GM12801 (cell line): ENCODE data around the gene CDC42BPB.

Experiments
- TF ChIP-seq, protein P1 (sequence below): IDR thresholded peaks from one replicate; pipeline ENCODE4 v1.5.1; 2011; ENCODE audit warnings: control low read depth; ENCODE audit not compliant: insufficient read length; ENCODE audit errors: extremely low read depth

Gene CDC42BPB

DNA sequence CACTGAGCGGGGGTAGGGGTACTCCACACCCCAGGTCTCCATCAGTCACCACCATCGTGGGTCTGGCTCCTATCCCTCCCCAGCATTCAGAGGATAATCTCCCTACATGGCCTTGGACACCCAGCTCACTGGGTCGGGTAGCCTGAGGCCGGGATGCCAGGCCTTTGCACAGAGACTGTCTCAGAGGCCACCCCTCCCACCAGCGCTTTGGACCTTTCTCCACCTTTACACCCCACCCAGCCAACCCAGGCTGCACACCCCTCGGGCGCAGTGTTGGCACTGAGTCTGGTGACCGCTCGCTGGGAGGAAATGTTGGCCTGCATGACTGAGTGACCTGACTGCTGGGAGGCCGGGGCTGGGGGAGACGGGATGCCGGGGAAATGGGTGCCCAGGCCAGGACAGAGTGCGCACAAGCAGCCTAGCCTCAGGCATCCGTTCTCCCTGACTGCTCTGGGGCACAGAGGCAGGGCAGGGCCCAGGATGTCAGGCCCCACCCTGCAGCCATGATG, 16.1 kb upstream of the CDC42BPB start:
- TF ChIP-seq, protein P1, sequence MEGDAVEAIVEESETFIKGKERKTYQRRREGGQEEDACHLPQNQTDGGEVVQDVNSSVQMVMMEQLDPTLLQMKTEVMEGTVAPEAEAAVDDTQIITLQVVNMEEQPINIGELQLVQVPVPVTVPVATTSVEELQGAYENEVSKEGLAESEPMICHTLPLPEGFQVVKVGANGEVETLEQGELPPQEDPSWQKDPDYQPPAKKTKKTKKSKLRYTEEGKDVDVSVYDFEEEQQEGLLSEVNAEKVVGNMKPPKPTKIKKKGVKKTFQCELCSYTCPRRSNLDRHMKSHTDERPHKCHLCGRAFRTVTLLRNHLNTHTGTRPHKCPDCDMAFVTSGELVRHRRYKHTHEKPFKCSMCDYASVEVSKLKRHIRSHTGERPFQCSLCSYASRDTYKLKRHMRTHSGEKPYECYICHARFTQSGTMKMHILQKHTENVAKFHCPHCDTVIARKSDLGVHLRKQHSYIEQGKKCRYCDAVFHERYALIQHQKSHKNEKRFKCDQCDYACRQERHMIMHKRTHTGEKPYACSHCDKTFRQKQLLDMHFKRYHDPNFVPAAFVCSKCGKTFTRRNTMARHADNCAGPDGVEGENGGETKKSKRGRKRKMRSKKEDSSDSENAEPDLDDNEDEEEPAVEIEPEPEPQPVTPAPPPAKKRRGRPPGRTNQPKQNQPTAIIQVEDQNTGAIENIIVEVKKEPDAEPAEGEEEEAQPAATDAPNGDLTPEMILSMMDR = no peak

DNA sequence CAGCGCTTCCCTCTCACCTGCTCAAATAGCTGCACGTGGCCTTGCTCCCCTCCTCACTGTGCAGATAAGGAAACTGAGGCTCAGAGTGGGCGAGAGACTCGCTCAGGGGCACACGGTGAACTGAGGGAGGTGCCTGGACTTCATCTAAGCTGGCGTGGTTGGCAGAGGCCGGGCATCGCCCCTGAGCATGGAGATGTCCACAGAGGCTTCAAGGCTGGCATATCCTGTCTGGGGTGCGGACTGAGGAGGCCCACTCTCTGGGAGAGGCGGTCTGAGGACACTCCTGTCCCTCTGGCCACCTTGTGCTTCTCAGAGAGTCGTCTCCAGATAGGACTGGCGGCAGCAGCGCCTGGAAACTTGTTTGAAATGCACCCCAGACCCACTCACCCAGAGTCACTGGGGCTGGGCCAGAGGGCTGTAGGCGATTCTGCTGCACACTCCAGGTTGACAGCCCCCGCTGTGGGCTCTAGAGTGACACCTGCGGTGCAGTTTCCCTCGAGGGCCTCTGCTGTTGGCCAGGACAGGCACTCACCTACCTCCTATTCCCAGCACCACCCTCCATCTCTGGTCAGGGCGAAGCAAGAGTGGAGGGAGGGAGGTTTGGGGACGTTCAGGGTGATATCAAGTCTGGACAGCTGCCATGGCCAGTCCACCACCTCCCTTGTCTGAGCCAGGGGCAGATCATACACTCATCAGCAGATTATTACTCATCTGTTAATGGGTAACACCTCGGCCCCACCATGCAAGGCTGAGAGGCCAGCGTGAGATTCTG, 15.4 kb upstream of the CDC42BPB start:
- TF ChIP-seq, protein P1 = no peak

DNA sequence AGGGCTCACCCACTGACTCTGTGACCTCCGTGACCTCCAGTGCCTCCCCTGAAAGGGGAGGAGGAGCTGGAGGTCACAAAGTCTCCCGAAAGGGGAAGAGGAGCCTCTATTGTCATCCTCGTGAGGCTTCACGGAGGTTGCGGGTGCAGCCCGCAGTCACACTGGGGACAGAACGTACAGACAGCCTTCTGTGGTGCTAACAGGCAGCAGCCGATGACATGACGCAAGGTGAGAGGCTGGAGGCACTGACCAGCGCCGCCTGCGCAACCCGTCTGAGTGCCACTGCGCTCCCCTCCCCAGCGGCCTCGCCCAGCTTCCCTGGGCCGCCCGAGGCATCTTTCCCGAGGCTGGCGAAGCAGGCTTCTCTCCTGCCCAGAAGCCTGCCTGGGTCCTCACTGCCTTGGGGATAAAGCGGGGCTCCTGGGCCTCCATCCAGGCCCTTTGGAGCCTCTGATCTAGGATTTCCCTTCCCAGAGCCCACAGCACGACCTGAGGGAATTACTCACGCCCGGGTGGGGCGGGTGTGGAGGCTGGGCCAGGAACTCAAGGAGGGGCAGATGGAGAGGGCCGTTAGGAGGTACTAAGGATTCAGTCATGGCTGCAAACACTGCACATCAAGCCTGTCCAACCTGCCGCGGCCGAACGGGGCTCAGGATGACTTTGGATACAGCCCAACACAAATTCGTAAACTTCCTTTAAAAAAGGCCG, 14.3 kb upstream of the CDC42BPB start:
- TF ChIP-seq, protein P1 = no peak

DNA sequence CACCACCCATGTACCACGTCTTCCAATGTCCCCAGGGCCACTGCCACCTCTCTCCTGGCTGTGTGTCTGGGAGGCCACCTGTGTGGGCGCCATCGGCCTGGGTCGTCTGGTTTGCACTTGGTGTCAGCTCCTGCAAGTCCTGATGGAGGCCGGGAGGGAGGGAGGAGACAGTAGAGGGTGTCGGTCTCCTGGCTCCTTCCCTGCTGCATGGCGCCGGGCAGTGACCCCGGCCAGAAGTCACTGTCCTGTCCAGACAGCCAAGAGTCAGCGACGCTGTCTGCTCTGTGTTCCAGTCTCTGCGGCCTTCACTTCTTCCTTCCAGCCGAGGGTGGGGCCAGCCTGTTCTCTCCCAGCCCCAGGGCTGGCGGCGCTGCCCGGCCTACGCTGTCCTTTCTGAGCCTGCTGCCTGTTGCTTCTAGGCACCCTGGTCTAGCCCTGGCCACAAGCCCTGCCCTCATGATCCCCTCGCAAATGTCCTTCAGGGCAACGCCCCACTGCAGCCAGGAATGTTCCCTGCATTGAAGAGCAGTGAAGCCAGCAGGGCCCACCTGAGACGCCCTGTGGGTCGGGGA, 13.7 kb upstream of the CDC42BPB start:
- TF ChIP-seq, protein P1 = no peak

DNA sequence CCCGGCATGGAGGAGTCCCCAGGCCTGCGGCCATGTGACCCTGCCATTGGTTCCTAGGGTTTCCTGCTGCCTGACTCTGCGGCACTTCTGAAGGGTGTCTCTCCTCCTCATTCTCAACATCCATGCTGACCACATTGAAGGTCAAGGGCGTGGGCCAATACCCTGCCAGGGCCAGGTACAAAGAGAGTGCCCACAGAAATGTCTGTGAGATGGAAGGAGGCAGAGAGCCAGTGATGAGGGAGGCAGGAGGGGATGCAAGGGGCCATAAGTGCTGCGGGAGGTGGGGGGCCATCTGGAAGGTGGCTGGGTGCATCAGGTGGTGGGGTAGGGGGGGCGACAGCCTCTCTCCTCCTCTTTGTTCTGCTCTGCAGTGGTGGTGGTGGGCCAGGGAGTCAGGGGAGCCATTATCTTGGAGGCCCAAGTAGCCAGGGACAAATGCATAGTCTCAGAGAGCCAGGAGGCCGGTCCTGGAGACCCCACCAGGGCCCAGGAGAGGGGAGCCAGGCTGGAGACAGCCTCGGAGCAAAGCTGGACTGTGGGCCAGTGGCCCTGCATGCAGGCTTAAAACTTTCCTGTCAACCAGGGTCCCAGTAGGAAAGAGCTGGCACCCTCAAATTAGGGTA, 13.0 kb upstream of the CDC42BPB start:
- TF ChIP-seq, protein P1 = no peak

DNA sequence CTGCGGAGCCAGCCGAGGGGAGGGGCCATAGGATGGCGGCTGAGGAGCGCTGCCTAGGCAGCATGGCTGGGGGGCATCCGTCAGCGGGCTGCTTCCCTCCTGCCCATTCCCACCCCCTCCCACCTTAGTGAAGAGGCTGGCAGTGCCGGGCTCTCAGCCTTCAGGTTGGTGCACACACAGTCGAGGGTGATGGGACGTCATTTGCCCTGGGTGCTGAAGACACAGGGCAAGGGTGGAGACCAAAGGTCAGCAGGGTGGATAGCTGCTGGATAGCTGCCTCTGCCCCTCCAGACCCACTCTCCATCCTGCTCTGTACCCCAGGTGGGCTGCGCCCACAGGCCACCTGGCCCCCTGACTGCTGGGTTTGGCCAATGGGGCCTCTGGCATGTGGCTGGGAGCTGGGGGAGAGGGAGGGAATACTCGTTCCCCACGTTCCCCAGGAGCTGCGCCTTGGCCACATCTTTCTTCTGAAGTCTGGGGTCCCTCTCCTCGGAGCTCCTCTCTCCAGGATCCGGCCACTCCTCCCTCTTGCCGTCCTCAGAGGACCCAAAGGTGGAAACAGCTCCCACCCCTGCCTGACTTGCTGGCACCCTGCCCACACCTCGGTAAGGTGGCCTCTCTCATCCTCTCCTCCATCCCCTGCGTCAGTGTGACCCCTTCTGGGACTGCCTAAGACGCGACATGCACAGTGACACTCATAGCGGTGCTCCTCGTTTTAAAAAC, 11.2 kb upstream of the CDC42BPB start:
- TF ChIP-seq, protein P1 = no peak
